GM12878 (cell line): Measurements from ENCODE around the gene VCAN.

Source experiments
- CREB1 ChIP-seq: IDR thresholded peaks from 2 replicates; pipeline ENCODE4 v1.6.1; 2012; ENCODE audit warnings: low read depth, mild to moderate bottlenecking, inconsistent platforms
- HDAC6 ChIP-seq: fragments of 200-600 bp; sonication (generic); IDR thresholded peaks from one replicate; pipeline ENCODE4 v1.8.0; 2017; ENCODE audit warnings: antibody characterized with exemption; ENCODE audit not compliant: unreplicated experiment
- NFIC ChIP-seq: IDR thresholded peaks from 2 replicates; pipeline ENCODE4 v1.6.1; 2012; ENCODE audit warnings: low read depth, mild to moderate bottlenecking, inconsistent platforms, low read length, moderate library complexity
- NFYA ChIP-seq: IDR thresholded peaks from 2 replicates; pipeline ENCODE4 v1.6.1; 2011; ENCODE audit warnings: low read depth, mild to moderate bottlenecking, low read length, improper control_type of control experiment, borderline replicate concordance
- NKRF ChIP-seq: fragments of 450-650 bp; conservative IDR thresholded peaks from 2 replicates; pipeline ENCODE4 v1.6.1; 2017; ENCODE audit warnings: mild to moderate bottlenecking, moderate library complexity
- RAD21 ChIP-seq: IDR thresholded peaks from 2 replicates; pipeline ENCODE4 v1.6.1; 2011; ENCODE audit warnings: mild to moderate bottlenecking, low read depth, low read length, moderate library complexity; ENCODE audit not compliant: insufficient read depth
- SREBF2 ChIP-seq: IDR thresholded peaks from 2 replicates; pipeline ENCODE4 v1.6.1; 2012; ENCODE audit warnings: mild to moderate bottlenecking, low read length
- SUPT20H ChIP-seq: IDR thresholded peaks from 2 replicates; pipeline ENCODE4 v1.6.1; 2011; ENCODE audit warnings: low read depth, mild to moderate bottlenecking, low read length, moderate library complexity, borderline replicate concordance; ENCODE audit not compliant: control insufficient read depth
- TAF1 ChIP-seq: IDR thresholded peaks from 2 replicates; pipeline ENCODE4 v1.6.1; 2011; ENCODE audit warnings: mild to moderate bottlenecking, low read depth, low read length, borderline replicate concordance
- TF ChIP-seq, protein P1 (sequence below), 3 experiments: IDR thresholded peaks in 2 of 3; conservative IDR thresholded peaks in 1 of 3; 2 replicates each; pipeline ENCODE4 v1.5.1; 2011; ENCODE audit warnings: low read depth in 3 of 3, low read length in 3 of 3, mild to moderate bottlenecking in 3 of 3, control low read depth in 2 of 3, moderate library complexity in 2 of 3, inconsistent platforms in 1 of 3, mixed read lengths in 1 of 3; ENCODE audit not compliant: control insufficient read depth in 2 of 3, insufficient read depth in 1 of 3; ENCODE audit errors: extremely low read depth in 1 of 3
- TF ChIP-seq, protein P2 (sequence below): IDR thresholded peaks from 2 replicates; pipeline ENCODE4 v1.6.1; 2011; ENCODE audit warnings: mild to moderate bottlenecking, low read depth, low read length, moderate library complexity; ENCODE audit not compliant: insufficient replicate concordance

GRCh38 chr5:83450183-83450966 is 21.2 kb upstream of the VCAN start:
- no peak for TF ChIP-seq TAF1
- no peak for TF ChIP-seq SREBF2
- TF ChIP-seq, protein P1, sequence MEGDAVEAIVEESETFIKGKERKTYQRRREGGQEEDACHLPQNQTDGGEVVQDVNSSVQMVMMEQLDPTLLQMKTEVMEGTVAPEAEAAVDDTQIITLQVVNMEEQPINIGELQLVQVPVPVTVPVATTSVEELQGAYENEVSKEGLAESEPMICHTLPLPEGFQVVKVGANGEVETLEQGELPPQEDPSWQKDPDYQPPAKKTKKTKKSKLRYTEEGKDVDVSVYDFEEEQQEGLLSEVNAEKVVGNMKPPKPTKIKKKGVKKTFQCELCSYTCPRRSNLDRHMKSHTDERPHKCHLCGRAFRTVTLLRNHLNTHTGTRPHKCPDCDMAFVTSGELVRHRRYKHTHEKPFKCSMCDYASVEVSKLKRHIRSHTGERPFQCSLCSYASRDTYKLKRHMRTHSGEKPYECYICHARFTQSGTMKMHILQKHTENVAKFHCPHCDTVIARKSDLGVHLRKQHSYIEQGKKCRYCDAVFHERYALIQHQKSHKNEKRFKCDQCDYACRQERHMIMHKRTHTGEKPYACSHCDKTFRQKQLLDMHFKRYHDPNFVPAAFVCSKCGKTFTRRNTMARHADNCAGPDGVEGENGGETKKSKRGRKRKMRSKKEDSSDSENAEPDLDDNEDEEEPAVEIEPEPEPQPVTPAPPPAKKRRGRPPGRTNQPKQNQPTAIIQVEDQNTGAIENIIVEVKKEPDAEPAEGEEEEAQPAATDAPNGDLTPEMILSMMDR (IDR thresholded peaks at IDR 0.05 in 2 of 3, conservative IDR thresholded peaks at IDR 0.05 in 1 of 3; ENCODE audit: control insufficient read depth in 2 of 3, extremely low read depth in 1 of 3, insufficient read depth in 1 of 3, low read depth in 3 of 3, low read length in 3 of 3): no peak
- no peak for TF ChIP-seq NFYA
- TF ChIP-seq HDAC6: no peak
- no peak for TF ChIP-seq RAD21
- TF ChIP-seq, protein P2, sequence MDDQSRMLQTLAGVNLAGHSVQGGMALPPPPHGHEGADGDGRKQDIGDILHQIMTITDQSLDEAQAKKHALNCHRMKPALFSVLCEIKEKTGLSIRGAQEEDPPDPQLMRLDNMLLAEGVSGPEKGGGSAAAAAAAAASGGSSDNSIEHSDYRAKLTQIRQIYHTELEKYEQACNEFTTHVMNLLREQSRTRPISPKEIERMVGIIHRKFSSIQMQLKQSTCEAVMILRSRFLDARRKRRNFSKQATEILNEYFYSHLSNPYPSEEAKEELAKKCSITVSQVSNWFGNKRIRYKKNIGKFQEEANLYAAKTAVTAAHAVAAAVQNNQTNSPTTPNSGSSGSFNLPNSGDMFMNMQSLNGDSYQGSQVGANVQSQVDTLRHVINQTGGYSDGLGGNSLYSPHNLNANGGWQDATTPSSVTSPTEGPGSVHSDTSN: no peak
- no peak for TF ChIP-seq NFIC
- TF ChIP-seq CREB1: no peak
- no peak for TF ChIP-seq SUPT20H
- TF ChIP-seq NKRF: no peak
